Endodermal cell (in vitro differentiated cells): ENCODE results near the gene CRYZL1. TPM values are rescaled to one million over a fixed set of nuclear protein-coding genes. Genes with fewer than 3 reads are reported as not detected.
A peak's percentile ranks its signal among the peaks of the same experiment; 100 is the strongest.

Experiments
- DNase-seq: peaks from one replicate; pipeline ENCODE4 v3.0.0-alpha.2; 2017
- H3K27ac ChIP-seq: 2 replicates; pipeline ENCODE4 v1.5.1; 2013; ENCODE audit warnings: mild to moderate bottlenecking, low read depth, low read length, moderate library complexity
- H3K27me3 ChIP-seq: 2 replicates; pipeline ENCODE4 v1.6.1; 2013; ENCODE audit warnings: mild to moderate bottlenecking, low read length, moderate library complexity; ENCODE audit not compliant: insufficient read depth, control insufficient read depth, poor library complexity, severe bottlenecking
- H3K36me3 ChIP-seq: 2 replicates; pipeline ENCODE4 v1.7.0; 2013; ENCODE audit warnings: mild to moderate bottlenecking, low read length, moderate library complexity; ENCODE audit not compliant: control insufficient read depth, insufficient read depth
- H3K4me1 ChIP-seq: one replicate; pipeline ENCODE4 v1.7.0; 2013; ENCODE audit warnings: low read length; ENCODE audit not compliant: control insufficient read depth, insufficient read depth
- H3K4me3 ChIP-seq: 2 replicates; pipeline ENCODE4 v1.5.1; 2013; ENCODE audit warnings: mild to moderate bottlenecking, low read length, moderate library complexity
- H3K9ac ChIP-seq: 2 replicates; pipeline ENCODE4 v1.6.1; 2013; ENCODE audit warnings: mild to moderate bottlenecking, low read length, moderate library complexity; ENCODE audit not compliant: poor library complexity, severe bottlenecking; ENCODE audit errors: extremely low read depth
- H3K9me3 ChIP-seq: 2 replicates; pipeline ENCODE4 v1.6.1; 2013; ENCODE audit warnings: mild to moderate bottlenecking, low read length, moderate library complexity; ENCODE audit not compliant: control insufficient read depth
- H3K27ac Mint-ChIP-seq: 2 replicates; pipeline ENCODE4 v1.8.0; 2020; ENCODE audit warnings: mixed read lengths
- H3K27me3 Mint-ChIP-seq: 2 replicates; pipeline ENCODE4 v1.8.0; 2021; ENCODE audit warnings: mild to moderate bottlenecking, mixed read lengths; ENCODE audit not compliant: insufficient read depth
- H3K36me3 Mint-ChIP-seq: 2 replicates; pipeline ENCODE4 v1.8.0; 2020; ENCODE audit warnings: low read depth, mixed read lengths
- H3K4me1 Mint-ChIP-seq: 2 replicates; pipeline ENCODE4 v1.8.0; 2020; ENCODE audit warnings: mixed read lengths
- H3K4me3 Mint-ChIP-seq: 2 replicates; pipeline ENCODE4 v1.8.0; 2020; ENCODE audit warnings: mild to moderate bottlenecking, moderate library complexity, mixed read lengths
- H3K9me3 Mint-ChIP-seq: 2 replicates; pipeline ENCODE4 v1.8.0; 2020; ENCODE audit warnings: mild to moderate bottlenecking, mixed read lengths
- CTCF ChIP-seq: fragments of 200-600 bp; sonication (generic); conservative IDR thresholded peaks from 2 replicates; pipeline ENCODE4 v1.5.0; 2021; ENCODE audit warnings: antibody characterized with exemption, mild to moderate bottlenecking
- WGBS, 2 experiments: methylation state at CpG; one replicate each; pipeline versions ENCODE4 v1.1.5 to v1.1.7; 2013; ENCODE audit warnings: missing lambda C conversion rate in 2 of 2, mixed read lengths in 1 of 2; ENCODE audit not compliant: insufficient coverage in 1 of 2, insufficient read length in 1 of 2; 5-methylcytosine and 5-hydroxymethylcytosine counted together
- total RNA-seq, 2 donors: library from RNA; stranded (reverse); fragmentation: NEBNext Ultra II Directional in 1 of 2; extraction: Animal tissue kit (Norgen Biotek cat#: 25700) in 1 of 2; gene quantifications; 2 replicates in 1 of 2; 3 replicates in 1 of 2; pipeline ENCODE4 v1.2.1, GENCODE V29; 2021

The CRYZL1 gene
- total RNA-seq, 2 donors from 2014 or later: 33.8 to 51.0 TPM

- no peak for TF ChIP-seq CTCF
- Histone ChIP-seq H3K4me3 (no peak overlapping the region), H3K27me3 (no peaks in the 10 kb centered on the region), H3K4me1 (no peaks in the 10 kb centered on the region), H3K9me3 (no peaks in the 10 kb centered on the region), H3K36me3 (peaks cover 97% of the 10 kb centered on the region), H3K27ac (no peak overlapping the region), H3K9ac (no peak overlapping the region)
- WGBS, 2 experiments: 97% methylated on average over 19 to 23 of the region's 23 CpGs
- Mint-ChIP-seq H3K4me1 (peaks cover 6% of the 10 kb centered on the region), H3K9me3 (no peaks in the 10 kb centered on the region), H3K4me3 (no peak overlapping the region), H3K27ac (no peak overlapping the region), H3K27me3 (no peaks in the 10 kb centered on the region), H3K36me3 (peaks cover 88% of the 10 kb centered on the region)
- no peak for DNase-seq
These were observed 90.5 kb downstream of the CRYZL1 start for GRCh38 chr21:33550772-33551660.

- Mint-ChIP-seq H3K4me3 (no peak overlapping the region), H3K4me1 (peaks cover 9% of the 10 kb centered on the region), H3K27me3 (no peaks in the 10 kb centered on the region), H3K9me3 (no peaks in the 10 kb centered on the region), H3K27ac (no peak overlapping the region), H3K36me3 (peaks cover 81% of the 10 kb centered on the region)
- Histone ChIP-seq H3K4me1 (no peaks in the 10 kb centered on the region), H3K9ac (no peak overlapping the region), H3K9me3 (no peaks in the 10 kb centered on the region), H3K27me3 (no peaks in the 10 kb centered on the region), H3K36me3 (peaks cover 91% of the 10 kb centered on the region), H3K4me3 (no peak overlapping the region), H3K27ac (no peak overlapping the region)
- 94 to 96% methylated on average over 17 to 19 of the region's 19 CpGs for WGBS, 2 experiments
- no peak for DNase-seq
- no peak for TF ChIP-seq CTCF
These were observed 91.4 kb downstream of the CRYZL1 start for GRCh38 chr21:33549848-33550771.

GRCh38 chr21:33546086-33546485, 95.5 kb downstream of the CRYZL1 start:
- H3K36me3 Mint-ChIP-seq: peaks cover 46% of the 10 kb centered on the region
- peak overlapping the region; percentile 97 for H3K4me3 ChIP-seq

More at GRCh38 chr21:33546086-33546485, 95.5 kb downstream of the CRYZL1 start:
- H3K36me3 ChIP-seq: peaks cover 53% of the 10 kb centered on the region
- no peaks in the 10 kb centered on the region for H3K9me3 ChIP-seq
- Mint-ChIP-seq H3K4me1 (peaks cover 3% of the 10 kb centered on the region), H3K9me3 (no peaks in the 10 kb centered on the region), H3K27ac (no peak overlapping the region), H3K27me3 (no peaks in the 10 kb centered on the region), H3K4me3 (no peak overlapping the region)
- H3K4me1 ChIP-seq: no peaks in the 10 kb centered on the region
- DNase-seq: no peak
- 81 to 97% methylated on average over 3 of the region's 3 CpGs for WGBS, 2 experiments
- H3K27me3 ChIP-seq: no peaks in the 10 kb centered on the region
- H3K9ac ChIP-seq: no peak overlapping the region
- TF ChIP-seq CTCF: no peak
- H3K27ac ChIP-seq: no peak overlapping the region
